Adrenal gland (tissue), 12 donors: ENCODE data around the gene IGF2. TPM values are rescaled to one million over a fixed set of nuclear protein-coding genes. Genes with fewer than 3 reads are reported as not detected.

Source experiments
- DNase-seq, 7 donors: peaks; one replicate each; pipeline ENCODE4 v3.0.0-alpha.2; 2019 to 2020
- H3K27ac ChIP-seq, 5 donors: fragments of 200-600 bp; sonication (generic) in 4 of 5; 1 replicate in 3 of 5; 2 replicates in 2 of 5; pipeline versions ENCODE4 v1.5.1 to v1.8.0; 2016 to 2020; ENCODE audit warnings: mild to moderate bottlenecking in 1 of 5
- H3K27me3 ChIP-seq: fragments of 200-600 bp; 2 replicates; pipeline ENCODE4 v1.8.0; 2021
- H3K36me3 ChIP-seq, 2 donors: fragments of 200-600 bp; replicated peaks in 1 of 2; 1 replicate in 1 of 2; 2 replicates in 1 of 2; pipeline versions ENCODE4 v1.5.1 to v1.8.0; 2018 to 2022
- H3K4me1 ChIP-seq, 2 donors: fragments of 200-600 bp; replicated peaks in 1 of 2; 1 replicate in 1 of 2; 2 replicates in 1 of 2; pipeline versions ENCODE4 v1.5.1 to v1.8.0; 2018 to 2021
- H3K4me3 ChIP-seq, 4 donors: fragments of 200-600 bp; sonication (generic) in 3 of 4; one replicate each; pipeline ENCODE4 v1.5.1; 2016 to 2018
- H3K9me3 ChIP-seq, 3 donors: fragments of 200-600 bp; sonication (generic) in 1 of 3; replicated peaks in 1 of 3; 1 replicate in 2 of 3; 2 replicates in 1 of 3; pipeline versions ENCODE4 v1.5.1 to v1.8.0; 2016 to 2021
- CTCF ChIP-seq, 6 experiments: fragments of 450-650 bp in 4 of 6; fragments of 200-600 bp in 2 of 6; sonication (generic) in 1 of 6; IDR thresholded peaks; 1 replicate in 5 of 6; 2 replicates in 1 of 6; pipeline versions ENCODE4 v1.5.1 to v1.8.0; 2016 to 2021; ENCODE audit warnings: antibody characterized with exemption in 6 of 6, mild to moderate bottlenecking in 2 of 6, moderate library complexity in 1 of 6
- POLR2A ChIP-seq, 2 donors: fragments of 450-650 bp; IDR thresholded peaks; one replicate each; pipeline ENCODE4 v1.6.1; 2017; ENCODE audit warnings: antibody characterized with exemption in 2 of 2, mild to moderate bottlenecking in 2 of 2, moderate library complexity in 1 of 2
- WGBS, 4 donors: extraction: QIAGEN DNeasy Blood & Tissue Kit in 2 of 4; methylation state at CpG; one replicate each; pipeline versions ENCODE4 v1.1.5 to v1.1.7; 2013 to 2017; 5-methylcytosine and 5-hydroxymethylcytosine counted together
- intact Hi-C, 2 donors: fragments of 100-400 bp; cut with DNase I; formaldehyde crosslinking; loops; one replicate each; pipeline versions ENCODE4 v1.14.1 to v1.15.0; 2022 to 2023
- polyA plus RNA-seq, 3 donors: library from polyadenylated mRNA; stranded (reverse); fragments of 200-250 nt in 2 of 3; fragments of 350-450 nt in 1 of 3; fragmentation: Illumina TruSeq in 1 of 3; extraction: RNeasy Lipid Tissue Mini Kit (QIAGEN cat#74804) in 1 of 3; gene quantifications; one replicate each; pipeline ENCODE4 v1.2.3, GENCODE V29; 2013 to 2014
- total RNA-seq, 9 donors: library from RNA; depleted of rRNA in 4 of 9; stranded (reverse); fragments of >200 nt in 4 of 9; fragments of 120-200 nt in 1 of 9; fragmentation: NEBNext Ultra II Directional in 1 of 9; extraction: Animal tissue kit (Norgen Biotek cat#: 25700) in 1 of 9; gene quantifications; one replicate each; pipeline versions ENCODE4 v1.1.0 to v1.2.4, GENCODE V29; 2013 to 2023
- donor health status: healthy with polysubstance abuse.
- donor health status: Bipolar disorder and iron deficiency.
- donor health status: DM: yes; HTN: yes; CAD: no.
- donor health status: DM: no; HTN: no; CAD: no.
- donor health status: DM: no; HTN: no; CAD: no.
- donor health status: DM: yes; HTN: yes; CAD: no.

The IGF2 gene
- total and polyA plus RNA-seq, 12 donors: 41.8 to 693 (median 119) TPM

GRCh38 chr11:2114430-2115241 is 24.6 kb downstream of the IGF2 start:
- WGBS, 4 donors: 78 to 89% (median 88%) methylated on average over 6 to 32 of the region's 32 CpGs
- Histone ChIP-seq H3K4me1 (no peaks in the 10 kb centered on the region), H3K27me3 (no peaks in the 10 kb centered on the region), H3K27ac (no peak overlapping the region), H3K36me3 (no peaks in the 10 kb centered on the region), H3K9me3 (peaks cover 0 to 5% (median 0%) of the 10 kb centered on the region in 3 donors), H3K4me3 (no peak overlapping the region)
- intact Hi-C loops: no loop called here
- DNase-seq: no peak
- TF ChIP-seq POLR2A (IDR thresholded peaks at IDR 0.05): no peak
- no peak for TF ChIP-seq CTCF (IDR thresholded peaks at IDR 0.05)

- intact Hi-C loops: no loop called here
- no peaks in the 10 kb centered on the region for H3K4me1 ChIP-seq
- no peaks in the 10 kb centered on the region for H3K36me3 ChIP-seq
- WGBS, 4 donors: 83 to 91% (median 86%) methylated on average over 11 of the region's 11 CpGs
- H3K27ac ChIP-seq: no peak overlapping the region
- no peak overlapping the region for H3K4me3 ChIP-seq
- no peak for TF ChIP-seq POLR2A (IDR thresholded peaks at IDR 0.05)
- no peak for TF ChIP-seq CTCF (IDR thresholded peaks at IDR 0.05)
- H3K27me3 ChIP-seq: no peaks in the 10 kb centered on the region
- H3K9me3 ChIP-seq: peaks cover 0 to 5% (median 0%) of the 10 kb centered on the region in 3 donors
- DNase-seq: no peak
These were observed 25.4 kb downstream of the IGF2 start for GRCh38 chr11:2113776-2114175.

GRCh38 chr11:2110521-2110920 is 28.7 kb downstream of the IGF2 start:
- intact Hi-C loops: no loop called here
- Histone ChIP-seq H3K27ac (no peak overlapping the region), H3K4me1 (no peaks in the 10 kb centered on the region), H3K27me3 (no peaks in the 10 kb centered on the region), H3K4me3 (no peak overlapping the region), H3K36me3 (no peaks in the 10 kb centered on the region), H3K9me3 (no peaks in the 10 kb centered on the region)
- no peak for DNase-seq
- 88 to 90% (median 89%) methylated on average over 12 of the region's 12 CpGs for WGBS, 4 donors
- TF ChIP-seq POLR2A (IDR thresholded peaks at IDR 0.05) (no peak), CTCF (IDR thresholded peaks at IDR 0.05) (no peak)

- WGBS, 4 donors: 44 to 80% (median 49%) methylated on average over 4 to 14 of the region's 14 CpGs
- intact Hi-C loops: no loop called here
- H3K27me3 ChIP-seq: no peaks in the 10 kb centered on the region
- H3K27ac ChIP-seq: no peak overlapping the region
- no peak for DNase-seq
- H3K4me3 ChIP-seq: no peak overlapping the region
- no peaks in the 10 kb centered on the region for H3K36me3 ChIP-seq
- H3K4me1 ChIP-seq: no peaks in the 10 kb centered on the region
- H3K9me3 ChIP-seq: no peaks in the 10 kb centered on the region
- TF ChIP-seq POLR2A (IDR thresholded peaks at IDR 0.05) (no peak), CTCF (IDR thresholded peaks at IDR 0.05) (no peak)
These were observed 29.6 kb downstream of the IGF2 start for GRCh38 chr11:2109541-2110019.
